HG02623 (cell line): ENCODE data around the gene CFP.
A peak's percentile ranks its signal among the peaks of the same experiment; 100 is the strongest.

ENCODE experiments used
- ATAC-seq: cut with Tn5 transposase; IDR thresholded peaks from one replicate; pipeline ENCODE4 v1.9.1; 2021; ENCODE audit warnings: moderate library complexity; ENCODE audit not compliant: unreplicated experiment

The CFP gene

GRCh38 chrX:47638816-47639215, 9.1 kb upstream of the CFP start:
- ATAC-seq: no peak

- ATAC-seq: peak; percentile 55
Measured at GRCh38 chrX:47637546-47638195, 7.9 kb upstream of the CFP start.

GRCh38 chrX:47634871-47635575, 5.3 kb upstream of the CFP start:
- ATAC-seq: no peak

- ATAC-seq: no peak
Measured at GRCh38 chrX:47633689-47634590, 4.2 kb upstream of the CFP start.

- ATAC-seq: no peak
Measured at GRCh38 chrX:47632666-47633065, 2.9 kb upstream of the CFP start.

- ATAC-seq: no peak
Measured at GRCh38 chrX:47631676-47632075, 1.9 kb upstream of the CFP start.

GRCh38 chrX:47628982-47629381, 748 bp downstream of the CFP start:
- ATAC-seq: no peak

GRCh38 chrX:47625365-47625764, 4.4 kb downstream of the CFP start:
- ATAC-seq: no peak

- ATAC-seq: no peak
Measured at GRCh38 chrX:47623540-47624027, 6.1 kb downstream of the CFP start.

GRCh38 chrX:47621851-47622250, 7.9 kb downstream of the CFP start:
- no peak for ATAC-seq

- ATAC-seq: no peak
Measured at GRCh38 chrX:47620303-47620685, 9.4 kb downstream of the CFP start.

- peak; percentile 47 for ATAC-seq
Measured at GRCh38 chrX:47619486-47620302, 10.0 kb downstream of the CFP start, which contains the start of gene SYN1. SYN1 (minus strand) TSS chrX:47619857; CDS start chrX:47619728, 129 bp downstream.

GRCh38 chrX:47618923-47619485, 10.7 kb downstream of the CFP start:
- no peak for ATAC-seq

GRCh38 chrX:47614618-47615017, 15.1 kb downstream of the CFP start:
- no peak for ATAC-seq

GRCh38 chrX:47613082-47613481, 16.6 kb downstream of the CFP start:
- no peak for ATAC-seq

- no peak for ATAC-seq
Measured at GRCh38 chrX:47612418-47612817, 17.3 kb downstream of the CFP start.

- ATAC-seq: no peak
Measured at GRCh38 chrX:47611926-47612325, 17.8 kb downstream of the CFP start.

GRCh38 chrX:47611489-47611888, 18.2 kb downstream of the CFP start:
- ATAC-seq: no peak

GRCh38 chrX:47610511-47610910, 19.2 kb downstream of the CFP start:
- no peak for ATAC-seq

GRCh38 chrX:47608130-47608810, 21.5 kb downstream of the CFP start:
- ATAC-seq: no peak
